GM12872 (cell line): ENCODE data around the gene FDX1.
A peak's percentile ranks its signal among the peaks of the same experiment; 100 is the strongest.

Experiments used
- TF ChIP-seq, protein P1 (sequence below): IDR thresholded peaks from 3 replicates; pipeline ENCODE4 v1.5.1; 2011; ENCODE audit warnings: low read depth, mild to moderate bottlenecking, low read length, moderate library complexity; ENCODE audit not compliant: insufficient read depth

The FDX1 gene, protein sequence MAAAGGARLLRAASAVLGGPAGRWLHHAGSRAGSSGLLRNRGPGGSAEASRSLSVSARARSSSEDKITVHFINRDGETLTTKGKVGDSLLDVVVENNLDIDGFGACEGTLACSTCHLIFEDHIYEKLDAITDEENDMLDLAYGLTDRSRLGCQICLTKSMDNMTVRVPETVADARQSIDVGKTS

DNA sequence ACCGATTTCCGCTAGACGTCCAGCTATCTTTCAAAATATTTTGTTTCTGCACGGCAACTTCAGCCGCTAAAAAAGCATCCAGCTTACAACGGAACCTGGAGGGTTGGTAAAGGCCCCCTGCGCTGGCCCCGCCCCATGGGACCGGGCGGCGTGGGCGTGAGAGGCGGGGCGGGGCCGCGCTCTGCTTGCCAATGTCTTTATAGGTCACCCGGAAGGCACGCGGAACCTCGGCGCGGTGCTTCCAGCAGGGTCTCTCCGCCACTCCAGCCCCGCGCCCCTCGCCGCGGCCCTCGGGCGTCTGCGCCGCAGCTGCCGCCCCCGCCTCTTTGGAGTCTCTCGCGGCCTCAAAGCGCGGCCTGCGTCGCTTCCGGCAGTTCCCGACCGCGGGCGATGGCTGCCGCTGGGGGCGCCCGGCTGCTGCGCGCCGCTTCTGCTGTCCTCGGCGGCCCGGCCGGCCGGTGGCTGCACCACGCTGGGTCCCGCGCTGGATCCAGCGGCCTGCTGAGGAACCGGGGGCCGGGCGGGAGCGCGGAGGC lies at the start of gene FDX1:
Gene FDX1, plus strand, starts transcription at position 218 of the 536 bp plus-strand sequence. Its CDS starts 173 bp downstream, at position 391.
- TF ChIP-seq, protein P1, sequence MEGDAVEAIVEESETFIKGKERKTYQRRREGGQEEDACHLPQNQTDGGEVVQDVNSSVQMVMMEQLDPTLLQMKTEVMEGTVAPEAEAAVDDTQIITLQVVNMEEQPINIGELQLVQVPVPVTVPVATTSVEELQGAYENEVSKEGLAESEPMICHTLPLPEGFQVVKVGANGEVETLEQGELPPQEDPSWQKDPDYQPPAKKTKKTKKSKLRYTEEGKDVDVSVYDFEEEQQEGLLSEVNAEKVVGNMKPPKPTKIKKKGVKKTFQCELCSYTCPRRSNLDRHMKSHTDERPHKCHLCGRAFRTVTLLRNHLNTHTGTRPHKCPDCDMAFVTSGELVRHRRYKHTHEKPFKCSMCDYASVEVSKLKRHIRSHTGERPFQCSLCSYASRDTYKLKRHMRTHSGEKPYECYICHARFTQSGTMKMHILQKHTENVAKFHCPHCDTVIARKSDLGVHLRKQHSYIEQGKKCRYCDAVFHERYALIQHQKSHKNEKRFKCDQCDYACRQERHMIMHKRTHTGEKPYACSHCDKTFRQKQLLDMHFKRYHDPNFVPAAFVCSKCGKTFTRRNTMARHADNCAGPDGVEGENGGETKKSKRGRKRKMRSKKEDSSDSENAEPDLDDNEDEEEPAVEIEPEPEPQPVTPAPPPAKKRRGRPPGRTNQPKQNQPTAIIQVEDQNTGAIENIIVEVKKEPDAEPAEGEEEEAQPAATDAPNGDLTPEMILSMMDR, result peak; percentile 58; the same call in 1 of the 3 replicates

DNA sequence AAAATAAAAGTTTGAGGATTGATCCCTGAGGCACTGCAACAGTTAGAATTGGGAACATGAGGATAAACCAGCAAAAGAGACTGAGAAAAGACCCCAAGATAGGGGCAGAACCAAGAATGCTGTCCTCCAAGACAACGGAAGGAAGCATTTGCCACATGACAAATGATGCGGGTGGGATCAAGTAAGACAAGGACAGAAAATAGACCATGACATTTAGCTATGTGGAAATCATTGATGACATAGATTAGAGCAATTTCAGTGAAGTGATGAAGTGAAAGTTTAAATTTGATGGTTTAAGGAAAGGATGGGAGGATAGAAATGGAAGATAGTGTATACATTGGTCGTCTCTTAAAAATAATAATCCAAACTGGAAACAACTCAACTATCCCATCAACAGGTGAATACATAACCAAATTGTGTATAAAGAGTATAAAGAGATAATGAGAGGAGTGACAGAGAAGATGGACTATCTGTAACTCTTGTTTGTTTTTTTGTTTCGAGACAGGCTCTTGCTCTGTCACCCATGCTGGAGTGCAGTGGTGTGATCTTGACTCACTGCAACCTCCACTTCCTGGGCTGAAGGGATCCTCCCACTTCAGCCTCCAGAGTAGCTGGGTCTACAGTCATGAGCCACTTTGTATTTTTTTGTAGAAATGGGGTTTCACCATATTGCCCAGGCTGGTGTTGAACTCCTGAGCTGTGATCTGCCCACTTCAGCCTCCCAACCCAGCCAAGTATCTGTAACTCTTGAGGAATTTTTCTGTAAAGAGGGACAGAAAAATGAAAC lies 48.7 kb upstream of the FDX1 start:
- TF ChIP-seq, protein P1, result no peak

DNA sequence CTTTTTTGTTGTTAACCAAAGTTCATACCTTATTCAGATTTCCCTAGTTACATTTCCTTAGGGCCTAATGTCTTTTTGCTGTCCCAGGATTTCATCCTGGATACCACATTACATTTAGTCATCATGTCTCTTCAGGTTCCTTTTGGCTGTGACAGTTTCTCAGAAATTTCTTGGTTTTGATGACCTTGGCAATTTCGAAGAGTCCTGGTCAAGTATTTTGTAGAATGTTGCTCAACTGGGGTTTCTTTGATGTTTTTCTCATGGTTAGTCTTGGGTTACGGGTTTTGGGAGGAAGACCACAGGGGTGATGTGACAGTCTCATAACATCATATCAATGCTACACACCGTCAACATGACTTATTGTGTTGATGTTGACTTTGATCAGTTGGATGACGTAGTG lies 39.8 kb upstream of the FDX1 start:
- TF ChIP-seq, protein P1, result no peak

DNA sequence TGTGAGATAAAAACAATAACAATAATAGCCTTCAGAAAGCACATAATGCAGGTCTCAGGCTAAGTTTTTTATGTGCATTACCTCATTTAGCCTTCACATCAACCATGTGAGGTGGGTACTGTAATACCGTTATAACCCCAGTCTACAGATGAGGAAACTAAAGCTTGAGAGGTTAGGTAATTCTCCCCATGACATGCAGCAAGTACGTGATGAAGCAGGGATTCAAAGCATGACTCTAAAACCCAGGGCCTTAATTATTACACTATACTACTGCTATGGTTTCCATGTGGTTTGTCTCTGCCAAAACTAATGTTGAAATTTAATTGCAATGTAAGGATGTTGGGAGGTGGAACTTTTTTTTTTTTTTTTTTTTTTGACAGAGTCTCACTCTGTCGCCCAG lies 37.7 kb upstream of the FDX1 start:
- TF ChIP-seq, protein P1, result no peak

DNA sequence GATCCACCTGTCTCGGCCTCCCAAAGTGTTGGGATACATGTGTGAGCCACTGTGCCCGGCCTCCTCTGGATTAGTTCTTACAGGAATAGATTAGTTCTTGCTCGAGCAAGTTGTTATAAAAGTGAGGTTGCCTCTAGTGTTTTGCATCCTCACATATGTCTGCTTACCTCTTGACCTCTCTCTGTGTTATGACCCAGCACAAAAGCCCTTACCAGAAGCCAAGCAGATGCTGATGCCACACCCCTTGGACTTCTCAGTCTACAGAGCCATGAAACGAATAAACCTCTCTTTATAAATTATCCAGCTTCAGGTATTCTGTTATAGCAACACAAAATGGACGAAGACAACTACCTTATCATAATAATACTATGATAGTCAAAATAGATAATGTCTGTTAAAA lies 22.4 kb upstream of the FDX1 start:
- TF ChIP-seq, protein P1, result no peak

DNA sequence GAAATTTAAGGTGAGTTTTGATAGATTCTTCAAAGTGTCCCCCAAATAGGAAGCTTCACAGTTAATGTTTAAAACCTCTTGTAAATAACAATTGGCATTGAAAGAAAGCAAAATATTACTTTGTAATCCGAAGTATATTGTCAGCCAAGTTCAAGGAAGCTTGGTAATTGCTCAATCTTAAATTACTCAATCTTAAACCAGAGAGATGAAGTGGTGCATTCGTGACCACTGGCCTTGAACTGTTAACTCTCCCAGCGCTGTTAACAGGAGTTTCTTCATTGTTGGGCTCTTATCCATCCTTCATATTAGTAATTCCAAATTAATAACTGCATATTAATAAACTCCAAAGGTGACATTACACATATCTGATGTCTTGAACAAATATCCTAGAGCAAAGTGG lies 20.6 kb upstream of the FDX1 start:
- TF ChIP-seq, protein P1, result no peak

DNA sequence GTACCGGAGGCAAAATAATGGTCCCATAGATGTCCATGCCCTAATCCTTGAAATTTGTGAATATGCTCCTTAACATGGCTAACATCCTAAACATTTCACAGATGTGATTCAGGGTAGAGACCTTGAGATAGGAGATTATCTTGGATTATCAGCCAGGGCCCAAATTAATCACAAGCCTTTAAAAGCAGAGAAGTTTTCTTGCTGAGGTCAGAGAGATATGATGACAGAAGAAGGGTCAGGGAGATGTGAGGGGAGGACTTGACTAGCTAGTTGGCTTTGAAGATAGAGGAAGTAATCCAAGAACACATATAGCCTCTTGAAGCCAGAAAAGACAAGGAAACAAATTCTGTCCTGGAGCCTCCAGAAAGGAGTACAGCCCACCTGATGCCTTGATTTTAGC lies 19.1 kb upstream of the FDX1 start:
- TF ChIP-seq, protein P1, result no peak
